Embryonic facial prominence (tissue), 1 donor: ENCODE results near the gene POR.

Source experiments
- DNase-seq: peaks from one replicate; pipeline ENCODE4 v3.0.0-alpha.2; 2016; ENCODE audit errors: extremely low spot score

Gene POR

DNA sequence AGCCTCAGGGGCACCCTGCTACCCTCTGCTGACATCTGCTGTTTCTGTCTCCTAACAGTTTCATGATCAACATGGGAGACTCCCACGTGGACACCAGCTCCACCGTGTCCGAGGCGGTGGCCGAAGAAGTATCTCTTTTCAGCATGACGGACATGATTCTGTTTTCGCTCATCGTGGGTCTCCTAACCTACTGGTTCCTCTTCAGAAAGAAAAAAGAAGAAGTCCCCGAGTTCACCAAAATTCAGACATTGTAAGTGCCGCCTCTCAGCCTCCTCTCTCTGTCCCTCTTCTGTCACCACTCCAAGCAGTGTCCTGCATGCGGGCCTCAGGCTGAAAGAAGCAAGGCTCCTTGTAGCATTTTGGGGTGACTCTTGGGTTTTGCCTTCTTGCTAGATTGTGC lies 39.0 kb downstream of the POR start:
- no peak for DNase-seq

DNA sequence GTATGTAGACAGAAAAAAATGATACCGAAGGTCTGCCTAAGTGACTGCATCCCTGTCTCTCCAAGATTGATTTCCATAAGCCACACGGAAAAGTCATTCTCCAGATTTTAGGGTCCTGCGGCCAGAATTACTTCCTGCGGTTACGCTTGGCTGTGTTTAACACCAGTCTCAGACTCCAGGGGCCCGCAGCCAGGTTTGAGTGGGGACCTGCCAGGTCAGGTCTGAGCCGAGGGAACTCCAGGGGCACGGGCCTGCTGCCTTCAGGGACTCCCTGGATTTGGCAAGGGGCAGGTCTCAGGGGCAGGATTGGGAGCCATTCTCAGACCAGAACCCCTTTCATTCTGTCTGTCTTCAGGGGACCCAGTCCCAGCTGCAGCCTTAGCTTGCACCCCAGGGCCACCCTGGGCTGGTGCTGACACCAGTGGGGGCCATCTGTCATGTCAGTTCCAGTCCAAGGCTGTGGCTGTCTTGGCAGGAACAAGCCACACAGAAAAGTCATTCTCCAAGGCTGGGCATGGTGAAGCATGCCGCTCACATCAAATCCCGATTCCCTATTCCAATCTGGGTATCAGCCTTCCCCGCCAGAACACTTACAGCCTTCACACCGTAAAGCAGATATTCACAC lies 40.5 kb downstream of the POR start:
- no peak for DNase-seq

DNA sequence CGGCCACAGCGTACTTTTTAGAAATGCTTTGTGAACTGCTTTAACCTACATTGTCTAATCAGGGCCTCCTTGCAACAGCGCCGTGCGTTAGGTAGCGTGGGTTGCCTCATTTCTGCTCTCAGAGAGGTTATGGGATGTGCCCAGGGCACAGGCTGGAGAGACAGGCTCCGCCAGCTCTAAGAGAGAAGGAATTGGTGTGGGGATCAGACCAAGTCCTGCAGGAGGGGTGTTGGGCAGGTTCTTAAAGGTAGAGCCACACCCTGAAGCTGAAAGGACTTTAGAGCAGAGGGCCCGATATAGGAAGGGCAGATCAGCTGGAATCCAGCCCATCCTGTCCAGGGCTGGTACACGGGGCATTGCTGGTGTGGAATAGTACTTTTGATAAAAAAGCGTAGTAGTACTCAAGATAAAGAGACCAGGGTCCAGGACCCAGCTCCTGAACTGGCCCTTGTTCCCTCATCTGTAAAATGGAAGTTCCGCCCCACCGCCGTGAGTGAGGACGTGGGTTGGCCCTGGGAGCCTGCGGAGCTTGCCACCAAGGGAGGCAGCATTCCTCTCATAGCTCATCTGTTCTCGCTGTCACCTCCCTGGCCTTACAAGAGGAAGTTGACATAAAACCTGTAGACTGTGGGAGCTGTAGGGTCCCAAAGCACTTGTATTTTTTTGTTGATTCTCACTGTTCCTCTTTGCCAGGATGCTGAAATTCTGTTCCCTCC lies 42.2 kb downstream of the POR start:
- DNase-seq: no peak

DNA sequence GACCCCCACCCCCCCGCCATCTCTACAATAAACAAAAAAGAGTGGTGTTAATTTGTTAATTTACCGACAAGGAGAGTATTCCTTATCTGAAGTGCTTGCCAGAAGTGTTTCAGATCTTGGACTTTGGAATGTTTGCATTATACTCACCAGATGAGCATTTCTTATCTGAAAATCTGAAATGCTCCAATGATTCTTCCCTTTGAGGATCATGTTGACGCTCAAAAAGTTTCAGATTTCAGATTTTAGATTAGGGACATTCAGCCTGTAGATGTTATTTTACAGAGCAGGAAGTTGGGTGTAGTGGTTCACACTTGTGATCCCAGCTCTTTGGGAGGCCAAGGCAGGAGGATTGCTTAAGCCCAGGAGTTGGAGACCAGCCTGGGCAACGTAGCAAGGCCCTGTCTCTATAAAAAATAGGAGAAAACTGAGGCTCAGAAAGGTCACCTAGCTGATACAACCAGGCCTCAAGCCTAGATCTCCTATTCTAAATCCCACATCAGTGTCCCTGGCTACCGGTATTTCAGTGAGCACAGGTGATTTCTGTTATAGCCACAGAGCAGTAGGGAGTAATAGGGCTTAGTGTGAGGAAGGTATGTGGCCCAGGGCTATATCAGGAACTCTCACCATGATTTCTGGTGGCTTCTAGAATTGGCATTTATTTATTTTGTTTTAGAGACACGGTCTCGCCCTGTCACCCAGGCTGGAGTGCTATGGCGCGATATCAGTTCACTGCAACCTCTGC lies 44.0 kb downstream of the POR start:
- no peak for DNase-seq

DNA sequence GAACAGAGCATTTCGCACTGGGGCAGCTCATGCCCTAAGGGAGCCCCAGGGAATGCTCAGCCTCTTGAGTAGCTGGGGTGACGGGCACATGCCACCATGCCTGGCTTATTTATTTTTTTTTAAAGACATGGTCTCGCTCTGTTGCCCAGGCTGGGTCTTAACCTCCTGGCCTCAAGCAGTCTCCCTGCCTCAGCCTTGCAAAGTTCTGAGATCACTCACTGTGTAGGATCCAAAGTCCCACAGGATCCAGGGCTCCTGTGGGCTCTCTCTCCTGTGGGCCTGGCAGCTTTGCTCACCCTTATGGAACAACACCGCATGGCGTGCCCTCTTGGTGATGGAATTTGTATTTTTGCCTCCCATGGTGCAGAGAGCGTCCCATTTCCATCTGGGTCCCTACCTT lies 45.4 kb downstream of the POR start:
- DNase-seq: no peak

DNA sequence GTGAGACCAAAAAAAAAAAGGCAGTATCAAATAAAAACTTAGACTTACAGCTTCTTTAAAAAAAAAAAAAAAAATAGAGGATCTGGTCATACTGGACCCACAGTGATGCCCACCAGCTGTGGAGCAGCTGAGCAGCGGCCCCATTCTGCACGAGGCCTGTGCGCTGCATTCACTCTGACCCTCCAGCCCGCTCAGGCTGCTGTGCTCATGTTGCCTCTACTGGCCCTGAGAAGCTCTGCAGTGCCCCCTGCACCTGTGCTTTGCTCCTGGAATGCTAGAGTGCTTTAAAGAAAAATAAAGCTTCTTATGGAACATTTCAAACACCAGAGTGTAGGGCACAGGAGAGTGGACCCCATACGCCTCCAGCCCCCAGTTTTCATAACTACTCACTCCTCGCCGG lies 46.3 kb downstream of the POR start:
- no peak for DNase-seq

DNA sequence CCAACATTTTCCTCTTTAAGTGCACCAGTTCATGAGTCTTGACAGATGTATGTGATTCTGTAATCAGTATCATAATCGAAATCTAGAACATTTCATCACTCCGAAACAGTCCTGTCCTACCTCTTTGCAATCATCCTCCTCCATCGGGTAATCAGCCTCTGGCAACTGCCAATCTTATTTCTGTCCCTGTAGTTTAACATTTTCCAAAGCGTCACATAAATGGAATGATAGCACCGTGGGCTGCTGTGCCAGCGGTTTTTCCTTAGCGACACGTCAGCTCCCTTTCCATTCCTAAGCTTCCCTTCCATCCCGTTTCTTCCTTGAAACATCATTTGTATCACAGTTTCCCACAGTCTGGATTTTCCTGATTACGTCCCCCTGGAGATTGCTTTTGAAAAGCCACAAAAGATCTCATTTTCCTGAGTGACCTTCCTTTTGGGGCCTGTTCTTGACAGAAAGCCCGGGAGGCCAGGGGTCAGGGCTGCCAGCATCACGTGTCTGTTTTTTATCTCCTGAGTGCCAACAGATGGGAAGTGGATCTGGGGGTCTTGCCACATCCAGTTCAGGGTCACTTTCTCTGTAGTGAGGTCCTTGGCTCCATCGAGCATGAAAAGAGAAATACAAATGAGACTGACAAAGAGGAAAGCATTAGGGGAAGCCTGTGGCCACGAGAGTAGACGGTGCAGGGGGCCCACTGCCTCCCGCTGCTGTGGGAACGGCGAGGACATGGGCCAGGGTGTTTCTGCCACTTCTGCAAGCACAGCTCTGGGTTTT lies 47.8 kb downstream of the POR start:
- peak; percentile 20 for DNase-seq

DNA sequence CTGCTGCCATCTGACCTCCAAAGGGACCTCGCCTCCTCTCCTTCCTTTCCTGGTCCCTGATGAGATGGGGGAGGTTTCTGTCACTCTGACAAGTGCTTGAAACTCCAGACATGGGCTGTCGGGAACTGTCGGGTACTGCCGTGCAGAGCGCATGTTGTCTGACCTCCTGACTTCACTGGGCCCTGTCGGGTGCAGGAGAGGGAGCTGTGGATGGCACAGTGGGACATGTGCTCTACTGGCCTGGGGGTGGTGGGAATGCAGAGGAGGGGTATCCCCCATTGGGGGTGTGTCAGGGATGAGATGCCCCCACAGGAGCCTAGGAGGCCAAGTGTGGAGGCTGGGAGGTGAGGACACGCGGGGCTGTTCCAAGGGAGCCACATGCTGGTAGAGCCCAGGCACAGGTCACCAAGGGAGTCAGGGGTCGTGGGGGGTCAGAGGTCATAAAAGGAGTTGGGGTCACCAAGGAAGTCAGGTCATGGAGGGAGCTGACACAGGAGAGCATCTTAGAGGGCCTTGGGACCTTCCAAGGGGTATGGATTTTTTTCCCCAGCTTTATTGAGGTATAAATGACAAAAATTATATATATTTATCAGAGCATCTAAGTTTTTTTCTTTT lies 48.5 kb downstream of the POR start:
- no peak for DNase-seq

DNA sequence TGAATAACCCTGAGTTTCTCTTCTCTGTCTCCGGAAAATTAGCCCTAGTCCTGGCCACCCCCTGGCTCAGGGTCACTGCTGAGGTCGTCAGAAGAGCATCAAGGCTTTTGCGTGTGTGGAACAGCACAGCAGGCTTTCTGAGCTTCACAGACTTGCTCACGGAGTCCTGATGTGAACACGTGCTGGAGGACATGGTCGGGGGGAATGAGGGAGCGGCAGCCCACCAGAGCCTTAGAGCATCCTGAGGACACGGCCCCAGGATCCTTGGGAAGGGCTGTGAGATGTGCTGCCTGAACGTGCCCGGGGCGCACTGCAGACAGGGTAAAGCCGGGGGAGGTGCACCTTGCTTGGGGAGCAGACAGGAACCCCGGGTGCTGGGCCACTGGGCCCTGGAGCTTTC lies 50.7 kb downstream of the POR start:
- DNase-seq: no peak

DNA sequence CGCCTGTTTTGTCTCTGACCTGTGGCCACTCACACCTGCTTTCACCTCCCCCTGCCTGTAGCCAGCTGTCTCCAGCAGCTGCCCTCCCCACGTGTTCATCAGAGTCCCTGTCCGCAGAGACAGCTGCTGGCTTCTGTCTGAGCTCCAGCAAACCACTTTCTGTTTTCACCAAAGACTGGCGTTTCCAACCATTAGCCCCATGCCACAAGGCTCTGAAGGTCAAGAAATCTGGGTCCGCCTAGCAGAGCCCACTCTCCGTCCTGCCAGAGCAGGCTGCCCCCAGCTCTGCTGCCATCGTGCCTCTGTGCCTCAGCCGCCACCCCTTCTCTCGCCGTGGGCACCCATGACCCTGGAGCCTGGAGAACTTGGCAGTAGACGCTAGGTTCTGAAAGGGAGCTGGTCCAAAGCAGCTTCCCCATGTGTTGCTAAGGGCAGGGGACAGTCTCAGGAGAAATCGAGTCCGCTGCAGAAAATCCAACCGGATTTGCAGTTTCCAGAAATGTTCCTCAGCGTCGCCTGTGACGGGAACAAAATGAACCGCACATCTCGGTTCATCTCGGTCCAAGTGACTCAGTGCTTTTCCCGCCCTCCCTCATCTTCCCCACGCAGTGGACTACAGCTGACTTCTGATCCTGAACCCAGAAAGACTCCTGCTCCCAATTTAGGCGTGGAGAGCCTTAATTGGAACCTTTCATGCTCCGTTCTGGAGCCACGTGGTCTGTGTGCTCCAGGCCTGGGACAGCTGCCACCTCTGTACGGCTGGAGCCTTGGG lies 51.4 kb downstream of the POR start:
- no peak for DNase-seq

DNA sequence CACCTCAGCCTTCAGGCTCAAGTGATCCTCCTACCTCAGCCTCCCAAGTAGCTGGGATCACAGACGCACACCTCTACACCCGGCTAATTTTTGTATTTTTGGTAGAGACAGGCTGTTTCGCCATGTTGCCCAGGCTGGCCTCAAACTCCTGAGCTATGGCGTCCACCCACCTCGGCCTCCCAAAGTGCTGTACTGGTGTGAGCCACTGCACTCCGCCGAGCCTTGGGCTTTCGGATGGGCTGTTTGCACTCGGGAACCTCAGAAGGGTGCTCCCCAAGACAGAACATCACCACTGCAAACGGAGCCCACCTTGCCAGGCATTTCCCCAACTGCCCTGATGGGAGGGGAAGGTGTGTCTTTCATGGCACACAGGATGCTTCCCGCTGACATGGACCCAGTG lies 52.1 kb downstream of the POR start:
- no peak for DNase-seq

DNA sequence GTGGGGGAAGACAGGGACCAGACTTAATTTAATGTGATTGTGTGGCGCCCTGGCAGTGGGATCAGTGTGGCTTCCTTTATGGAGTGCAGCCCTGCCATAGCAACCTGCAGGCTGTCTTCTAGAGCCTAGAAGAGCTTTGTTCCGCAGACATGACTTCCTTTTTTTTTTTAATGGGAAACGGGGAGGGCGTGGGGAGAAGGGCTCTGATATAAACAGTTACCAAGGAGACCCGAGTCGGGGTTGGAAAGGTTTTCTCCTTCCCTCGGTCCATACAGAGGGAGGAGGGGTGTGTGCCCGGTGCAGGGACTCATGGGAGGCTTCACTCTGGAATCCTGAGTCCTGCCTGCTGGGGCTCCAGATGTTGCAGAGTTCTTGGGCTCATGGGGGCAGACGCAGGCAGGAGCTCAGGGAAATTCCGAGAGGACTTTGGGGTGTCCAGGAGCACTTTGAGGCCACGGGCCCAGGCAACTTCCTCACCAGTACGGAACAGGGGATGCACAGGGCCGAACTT lies 52.6 kb downstream of the POR start:
- DNase-seq: no peak

DNA sequence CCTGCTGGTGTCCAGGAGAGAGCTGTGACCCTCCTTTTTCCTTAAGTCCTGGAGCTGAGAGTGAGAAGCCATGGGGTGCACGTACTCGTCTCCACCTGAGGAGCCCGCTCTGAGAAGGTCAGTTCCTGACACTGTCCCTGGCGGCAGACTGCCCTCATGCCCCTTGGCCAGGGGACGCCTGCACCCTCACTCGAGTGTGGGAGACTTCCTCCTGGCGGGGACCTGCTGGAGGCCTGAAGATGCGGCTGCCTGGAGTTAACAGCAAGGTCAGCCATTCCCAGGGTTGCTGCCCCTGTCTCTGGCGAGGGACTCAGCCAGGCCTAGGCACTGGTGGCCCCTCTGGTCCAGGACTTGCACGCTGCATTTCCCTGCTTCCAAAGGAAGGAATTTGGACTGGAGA lies 53.1 kb downstream of the POR start:
- DNase-seq: no peak

DNA sequence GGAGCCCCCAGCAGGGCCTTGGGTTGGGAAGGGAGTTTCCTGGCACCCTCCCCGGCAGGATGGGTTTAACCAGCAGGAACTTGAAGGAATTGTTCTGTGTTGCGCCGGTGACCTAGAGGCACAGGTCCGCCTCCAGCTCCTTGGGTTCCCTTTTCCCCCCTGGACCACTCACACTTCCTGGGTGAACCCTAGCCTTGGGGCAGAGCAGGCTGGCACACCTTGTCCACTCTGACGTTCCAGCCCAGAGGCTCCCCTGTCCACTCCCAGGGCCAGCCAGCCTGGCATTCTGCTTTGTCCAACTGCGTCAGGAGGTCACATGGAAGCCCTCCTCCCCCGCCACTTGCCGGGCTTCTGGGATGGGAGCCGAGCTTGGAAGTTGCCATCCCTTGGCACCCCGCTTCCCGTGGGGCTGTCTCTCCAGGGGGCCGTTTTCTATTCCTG lies 53.6 kb downstream of the POR start:
- no peak for DNase-seq

DNA sequence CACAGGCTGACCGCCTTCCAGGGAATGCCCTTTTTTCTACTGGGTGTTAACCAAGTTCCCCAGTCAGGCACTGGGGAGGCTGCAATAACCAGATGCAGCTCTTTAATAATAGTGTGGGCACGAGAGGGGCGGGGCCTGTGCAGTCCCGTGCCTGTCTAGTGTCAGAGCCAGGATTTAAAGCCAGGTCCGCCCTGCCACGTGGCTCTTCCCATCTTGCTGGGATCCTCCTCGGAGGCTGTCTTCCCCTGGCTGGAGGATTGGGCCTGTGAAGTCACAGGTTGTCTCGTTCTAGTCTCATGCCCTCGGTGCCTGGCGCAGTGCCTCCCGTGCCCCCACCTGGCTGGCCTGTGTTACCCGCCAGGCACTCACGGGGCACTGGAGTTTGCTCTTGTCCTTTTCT lies 54.2 kb downstream of the POR start:
- DNase-seq: no peak

DNA sequence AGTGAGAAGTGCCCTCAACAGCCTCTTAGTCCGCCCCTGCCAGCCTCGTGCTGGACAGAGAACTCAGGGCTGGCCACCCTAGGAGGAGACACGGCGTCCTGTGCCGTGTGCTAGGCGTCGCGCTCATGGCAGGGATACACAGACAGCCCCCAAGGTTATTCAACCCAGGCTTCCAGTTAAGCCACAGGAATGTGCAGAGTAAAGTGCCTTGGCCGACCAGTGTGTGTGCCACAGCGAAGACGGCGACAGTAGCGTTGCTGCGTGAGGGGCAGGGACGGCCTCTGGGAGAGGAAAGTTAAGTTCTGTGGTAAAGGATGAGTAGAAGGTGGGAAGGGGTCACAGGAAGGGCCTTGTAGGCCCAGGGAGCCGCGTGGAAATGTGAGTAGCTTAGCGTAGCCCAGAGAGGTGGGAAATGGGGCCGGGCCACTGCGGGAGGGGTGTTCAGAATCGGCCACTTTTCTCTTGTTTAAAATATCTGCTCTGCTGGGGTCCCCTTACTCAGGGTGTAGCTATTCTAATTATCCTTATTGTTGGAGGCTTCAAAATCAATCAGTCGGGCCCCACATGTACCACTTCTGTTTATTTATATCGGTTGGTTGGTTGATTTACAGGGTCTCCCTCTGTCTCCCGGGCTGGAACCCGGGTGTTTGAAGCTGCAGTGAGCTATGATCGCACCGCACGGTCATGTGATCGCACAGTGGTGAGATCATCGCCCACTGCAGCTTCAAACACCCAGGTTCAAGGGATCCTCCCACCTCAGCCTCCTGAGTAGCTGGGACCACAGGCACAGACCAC lies 54.9 kb downstream of the POR start:
- no peak for DNase-seq

DNA sequence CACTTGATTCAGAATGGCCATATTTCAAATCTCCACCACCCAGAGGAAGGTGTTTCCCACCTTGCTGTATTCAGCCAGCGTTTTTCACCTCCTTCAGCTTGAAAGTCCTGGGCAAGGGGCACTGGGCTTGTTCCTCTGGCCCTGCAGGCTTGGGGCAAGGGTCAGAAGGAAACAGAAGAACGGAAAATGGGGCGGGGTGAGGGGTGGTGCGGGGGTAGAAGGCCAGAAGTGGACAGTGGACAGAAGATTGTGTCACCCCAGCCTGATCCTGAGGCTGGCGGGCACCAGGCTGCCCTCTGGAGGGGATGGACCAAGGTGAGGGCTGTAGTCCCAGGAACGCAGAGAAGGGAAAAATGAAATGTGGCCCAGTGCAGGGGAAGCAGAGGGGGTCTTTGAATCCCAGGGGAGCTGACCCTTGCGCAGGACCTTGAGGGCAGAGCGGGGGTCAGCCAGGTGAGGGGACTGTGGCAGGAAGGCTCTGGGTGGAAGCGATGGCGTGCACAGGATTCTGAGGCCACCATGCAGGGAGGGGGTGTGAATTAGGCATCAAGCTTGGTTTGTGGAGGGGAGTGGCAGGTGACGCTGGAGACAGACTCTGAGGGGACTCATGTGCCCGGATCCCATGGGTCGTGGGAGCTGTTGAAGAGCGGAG lies 56.5 kb downstream of the POR start:
- no peak for DNase-seq

DNA sequence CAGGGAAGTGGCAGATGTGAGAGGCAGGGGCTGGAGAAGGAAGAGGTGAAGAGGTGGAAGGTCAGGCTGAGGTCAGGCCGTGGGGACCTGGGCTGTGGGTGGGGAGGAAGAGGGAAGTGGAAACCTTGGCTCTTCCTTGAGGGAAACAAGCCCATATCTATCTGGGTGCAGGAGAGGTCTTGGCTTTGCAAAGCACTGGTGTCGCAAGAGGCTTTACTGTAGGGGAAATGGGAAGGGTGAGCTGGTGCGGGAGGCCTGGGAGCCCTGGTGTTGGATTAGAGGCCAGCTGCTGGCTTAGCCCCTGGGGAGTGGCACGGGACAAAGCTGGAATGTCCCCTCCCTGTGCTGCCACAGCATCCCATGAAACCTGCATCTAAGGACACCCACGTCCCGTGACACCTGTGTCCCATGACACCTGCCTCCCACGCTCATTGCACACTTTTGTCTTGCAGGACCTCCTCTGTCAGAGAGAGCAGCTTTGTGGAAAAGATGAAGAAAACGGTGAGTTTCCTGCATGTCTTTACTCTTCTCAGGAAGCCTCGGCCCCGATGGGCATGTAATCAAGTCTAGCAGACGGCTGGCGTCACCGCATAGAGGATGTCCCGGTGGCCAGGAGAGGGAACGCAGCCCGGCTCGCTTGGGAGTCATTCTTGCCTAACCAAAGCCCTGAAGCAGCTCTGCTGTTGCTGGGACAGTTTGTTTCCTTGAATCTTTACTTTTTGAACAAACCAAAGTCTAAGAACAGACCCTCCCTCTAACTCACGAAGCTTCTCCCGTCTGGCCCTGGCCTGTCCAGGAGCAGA lies 57.2 kb downstream of the POR start:
- no peak for DNase-seq

DNA sequence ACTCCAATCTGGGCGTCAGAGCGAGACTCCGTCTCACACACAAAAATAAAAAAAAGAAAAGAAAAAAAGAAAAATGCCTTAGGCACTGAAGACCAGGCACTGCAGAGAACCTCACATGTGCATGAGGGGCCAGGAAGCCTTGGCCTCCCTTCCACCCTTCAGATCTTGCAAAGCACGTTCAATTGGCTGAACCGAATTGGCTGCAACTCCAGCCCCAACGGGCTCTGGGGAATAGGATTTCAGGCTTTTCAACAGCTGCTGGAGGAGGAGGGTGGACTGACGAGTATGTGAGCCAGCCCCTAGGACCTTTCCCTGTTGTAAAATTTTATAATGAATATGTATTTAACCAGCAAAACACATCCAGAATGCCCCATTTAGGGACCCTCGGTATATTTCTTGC lies 62.8 kb downstream of the POR start:
- no peak for DNase-seq
